ENCODE measurements around the gene SRC.

Gene SRC

GRCh38 chr20:37420610-37421009 lies 74.7 kb downstream of the SRC start:
- no peak for DNase-seq (ENCODE audit: extremely low read depth, low read depth)
- no peak for TF ChIP-seq CTCF (IDR thresholded peaks at IDR 0.05; ENCODE audit: low read depth, low read length)

GRCh38 chr20:37421060-37421905 lies 75.3 kb downstream of the SRC start:
- no peak for TF ChIP-seq CTCF (IDR thresholded peaks at IDR 0.05; ENCODE audit: low read depth, low read length)
- no peak for DNase-seq (ENCODE audit: extremely low read depth, low read depth)

GRCh38 chr20:37421988-37422387 lies 76.0 kb downstream of the SRC start:
- TF ChIP-seq CTCF (IDR thresholded peaks at IDR 0.05; ENCODE audit: low read depth, low read length): no peak
- DNase-seq (ENCODE audit: extremely low read depth, low read depth): no peak

- DNase-seq (ENCODE audit: extremely low read depth, low read depth): no peak
- no peak for TF ChIP-seq CTCF (IDR thresholded peaks at IDR 0.05; ENCODE audit: low read depth, low read length)
Measured at GRCh38 chr20:37422791-37423286, 76.9 kb downstream of the SRC start.

GRCh38 chr20:37423545-37423944 lies 77.6 kb downstream of the SRC start:
- DNase-seq (ENCODE audit: extremely low read depth, low read depth): no peak

GRCh38 chr20:37424062-37424851 lies 78.3 kb downstream of the SRC start:
- no peak for TF ChIP-seq CTCF (IDR thresholded peaks at IDR 0.05; ENCODE audit: low read depth, low read length)

More at GRCh38 chr20:37423545-37423944, 77.6 kb downstream of the SRC start:
- no peak for TF ChIP-seq CTCF (IDR thresholded peaks at IDR 0.05; ENCODE audit: low read depth, low read length)

More at GRCh38 chr20:37424062-37424851, 78.3 kb downstream of the SRC start:
- no peak for DNase-seq (ENCODE audit: extremely low read depth, low read depth)

All from AG09319 (cell line).